Neural crest cell (in vitro differentiated cells): ENCODE measurements around the gene KRTAP19-7. TPM values are rescaled to one million over a fixed set of nuclear protein-coding genes. Genes with fewer than 3 reads are reported as not detected.

ENCODE experiments used
- DNase-seq: peaks from one replicate; pipeline ENCODE4 v3.0.0; 2021; ENCODE audit warnings: low read depth, mixed read lengths, low spot score
- H3K27ac Mint-ChIP-seq: one replicate; pipeline ENCODE4 v1.8.0; 2021; ENCODE audit warnings: mild to moderate bottlenecking, mixed read lengths; ENCODE audit not compliant: unreplicated experiment
- H3K27me3 Mint-ChIP-seq: 2 replicates; pipeline ENCODE4 v1.8.0; 2021; ENCODE audit warnings: low read depth, mild to moderate bottlenecking, mixed read lengths
- H3K36me3 Mint-ChIP-seq: 2 replicates; pipeline ENCODE4 v1.8.0; 2021; ENCODE audit warnings: low read depth, mild to moderate bottlenecking, mixed read lengths
- H3K4me1 Mint-ChIP-seq: 2 replicates; pipeline ENCODE4 v1.8.0; 2021; ENCODE audit warnings: mixed read lengths
- H3K4me3 Mint-ChIP-seq: one replicate; pipeline ENCODE4 v1.8.0; 2021; ENCODE audit warnings: mild to moderate bottlenecking, mixed read lengths
- H3K9me3 Mint-ChIP-seq: 2 replicates; pipeline ENCODE4 v1.8.0; 2021; ENCODE audit warnings: mixed read lengths
- CTCF ChIP-seq: fragments of 200-600 bp; sonication (generic); conservative IDR thresholded peaks from 2 replicates; pipeline ENCODE4 v1.5.0; 2021; ENCODE audit warnings: antibody characterized with exemption, mild to moderate bottlenecking
- total RNA-seq: library from RNA; stranded (reverse); gene quantifications from 2 replicates; pipeline ENCODE4 v1.2.1, GENCODE V29; 2021

KRTAP19-7 gene
- total RNA-seq, 1 donor from 2014 or later = not detected

- no peaks in the 10 kb centered on the region for H3K4me1 Mint-ChIP-seq
- no peak within 1 kb of the TSS for H3K4me3 Mint-ChIP-seq
- H3K27me3 Mint-ChIP-seq = no peaks in the 10 kb centered on the region
- H3K36me3 Mint-ChIP-seq = no peaks in the 10 kb centered on the region
- no peak for TF ChIP-seq CTCF
- H3K9me3 Mint-ChIP-seq = peaks cover 5% of the 10 kb centered on the region
- DNase-seq = no peak
- no peak within 1 kb of the TSS for H3K27ac Mint-ChIP-seq
These were observed 19.4 kb downstream of the KRTAP19-7 start, which contains the start of gene KRTAP19-6 for GRCh38 chr21:30541764-30542163. TSS of gene KRTAP19-6 (minus strand) at chr21:30541864. CDS start at chr21:30541833, 31 bp downstream.

GRCh38 chr21:30518876-30519275, 42.2 kb downstream of the KRTAP19-7 start:
- Mint-ChIP-seq H3K27me3 (peaks cover 7% of the 10 kb centered on the region), H3K36me3 (no peaks in the 10 kb centered on the region), H3K4me1 (no peaks in the 10 kb centered on the region), H3K9me3 (peaks cover 7% of the 10 kb centered on the region), H3K27ac (no peak overlapping the region), H3K4me3 (no peak overlapping the region)
- DNase-seq = no peak
- TF ChIP-seq CTCF = no peak

DNA sequence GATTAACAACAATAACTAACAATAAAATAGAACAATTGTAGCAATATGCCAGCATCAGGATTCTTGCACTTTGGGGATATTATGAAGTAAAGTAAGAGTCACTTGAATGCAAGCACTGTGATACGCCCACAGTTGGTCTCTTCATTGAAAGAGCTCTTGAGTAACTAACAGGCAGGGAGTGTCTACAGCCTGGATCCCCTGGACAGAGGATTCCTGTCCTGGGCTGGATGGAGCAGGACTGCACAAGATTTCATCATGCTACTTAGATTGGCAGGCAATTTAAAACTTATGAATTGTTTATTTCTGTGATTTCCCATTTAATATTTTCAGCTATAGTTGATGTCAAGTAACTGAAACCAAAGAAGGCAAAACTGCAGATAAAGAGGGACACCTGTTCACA, 45.4 kb downstream of the KRTAP19-7 start:
- H3K27ac Mint-ChIP-seq = no peak overlapping the region
- no peaks in the 10 kb centered on the region for H3K36me3 Mint-ChIP-seq
- peaks cover 7% of the 10 kb centered on the region for H3K9me3 Mint-ChIP-seq
- H3K4me3 Mint-ChIP-seq = no peak overlapping the region
- H3K4me1 Mint-ChIP-seq = no peaks in the 10 kb centered on the region
- no peak for DNase-seq
- no peak for TF ChIP-seq CTCF
- H3K27me3 Mint-ChIP-seq = peaks cover 7% of the 10 kb centered on the region

Other genes starting within 250 kb of the KRTAP19-7 start
- gene KRTAP26-1, start 241.0 kb downstream of the KRTAP19-7 start, total RNA-seq = not detected in 2 replicates
- not detected in 2 replicates for gene KRTAP27-1, start 223.6 kb downstream of the KRTAP19-7 start, total RNA-seq
- gene KRTAP23-1, start 212.7 kb downstream of the KRTAP19-7 start, total RNA-seq = not detected in 2 replicates
- gene KRTAP13-2, start 189.0 kb downstream of the KRTAP19-7 start, total RNA-seq = not detected in 2 replicates
- not detected in 2 replicates for gene KRTAP13-1, start 165.3 kb downstream of the KRTAP19-7 start, total RNA-seq
- not detected in 2 replicates for gene KRTAP13-3, start 135.4 kb downstream of the KRTAP19-7 start, total RNA-seq
- gene KRTAP13-4, start 131.1 kb downstream of the KRTAP19-7 start, total RNA-seq = not detected in 2 replicates
- not detected in 2 replicates for gene KRTAP15-1, start 121.0 kb downstream of the KRTAP19-7 start, total RNA-seq
- not detected in 2 replicates for gene KRTAP19-1, start 80.9 kb downstream of the KRTAP19-7 start, total RNA-seq
- gene KRTAP19-2, start 73.9 kb downstream of the KRTAP19-7 start, total RNA-seq = not detected in 2 replicates
- gene KRTAP19-3, start 69.3 kb downstream of the KRTAP19-7 start, total RNA-seq = not detected in 2 replicates
- not detected in 2 replicates for gene KRTAP19-4, start 64.1 kb downstream of the KRTAP19-7 start, total RNA-seq
- gene KRTAP19-5, start 59.2 kb downstream of the KRTAP19-7 start, total RNA-seq = not detected in 2 replicates
- gene KRTAP19-6, start 19.4 kb downstream of the KRTAP19-7 start, total RNA-seq = not detected in 2 replicates
- gene KRTAP22-2, start 29.1 kb upstream of the KRTAP19-7 start, total RNA-seq = not detected in 2 replicates
- gene KRTAP6-3, start 31.1 kb upstream of the KRTAP19-7 start, total RNA-seq = not detected in 2 replicates
- not detected in 2 replicates for gene KRTAP6-2, start 37.6 kb upstream of the KRTAP19-7 start, total RNA-seq
- gene KRTAP22-1, start 39.8 kb upstream of the KRTAP19-7 start, total RNA-seq = not detected in 2 replicates
- gene KRTAP6-1, start 52.6 kb upstream of the KRTAP19-7 start, total RNA-seq = not detected in 2 replicates
- not detected in 2 replicates for gene KRTAP20-1, start 55.1 kb upstream of the KRTAP19-7 start, total RNA-seq
- not detected in 2 replicates for gene KRTAP20-4, start 59.3 kb upstream of the KRTAP19-7 start, total RNA-seq
- gene KRTAP20-2, start 73.9 kb upstream of the KRTAP19-7 start, total RNA-seq = not detected in 2 replicates
- not detected in 2 replicates for gene KRTAP20-3, start 81.5 kb upstream of the KRTAP19-7 start, total RNA-seq
- not detected in 2 replicates for gene KRTAP21-3, start 157.5 kb upstream of the KRTAP19-7 start, total RNA-seq
- not detected in 2 replicates for gene KRTAP21-2, start 185.9 kb upstream of the KRTAP19-7 start, total RNA-seq
- gene KRTAP21-1, start 194.1 kb upstream of the KRTAP19-7 start, total RNA-seq = not detected in 2 replicates